HG03571 (cell line): ENCODE data around the gene CRAMP1.

Source experiments
- ATAC-seq: cut with Tn5 transposase; IDR thresholded peaks from one replicate; pipeline ENCODE4 v1.9.1; 2021; ENCODE audit not compliant: unreplicated experiment

Gene CRAMP1

DNA sequence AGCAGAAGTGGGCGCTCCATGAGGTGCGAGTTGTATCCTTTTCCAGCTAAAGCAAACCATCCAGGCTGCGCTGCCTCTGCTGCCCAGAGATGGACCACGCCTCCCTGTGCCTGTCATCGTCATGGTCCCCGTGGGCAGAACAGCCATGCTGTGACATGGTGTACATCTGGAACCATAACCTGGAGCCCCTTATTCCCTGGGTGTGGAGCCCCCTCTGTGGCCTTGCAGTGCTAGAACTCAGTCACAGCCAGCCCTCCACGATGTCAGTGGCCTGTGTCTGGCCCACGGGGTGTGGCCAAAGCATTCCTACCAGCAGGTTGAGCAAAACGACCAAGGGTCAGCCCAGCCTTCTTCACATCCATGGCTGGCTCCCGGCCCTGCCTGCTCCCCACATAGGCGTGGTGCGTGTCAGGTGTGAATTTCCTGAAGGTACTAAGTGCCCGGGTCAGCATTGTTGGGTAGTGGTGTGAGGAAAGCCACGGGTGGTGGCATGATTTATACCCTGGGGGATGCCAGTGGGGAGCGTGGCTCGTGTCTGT lies 43.2 kb downstream of the CRAMP1 start:
- ATAC-seq, result no peak

DNA sequence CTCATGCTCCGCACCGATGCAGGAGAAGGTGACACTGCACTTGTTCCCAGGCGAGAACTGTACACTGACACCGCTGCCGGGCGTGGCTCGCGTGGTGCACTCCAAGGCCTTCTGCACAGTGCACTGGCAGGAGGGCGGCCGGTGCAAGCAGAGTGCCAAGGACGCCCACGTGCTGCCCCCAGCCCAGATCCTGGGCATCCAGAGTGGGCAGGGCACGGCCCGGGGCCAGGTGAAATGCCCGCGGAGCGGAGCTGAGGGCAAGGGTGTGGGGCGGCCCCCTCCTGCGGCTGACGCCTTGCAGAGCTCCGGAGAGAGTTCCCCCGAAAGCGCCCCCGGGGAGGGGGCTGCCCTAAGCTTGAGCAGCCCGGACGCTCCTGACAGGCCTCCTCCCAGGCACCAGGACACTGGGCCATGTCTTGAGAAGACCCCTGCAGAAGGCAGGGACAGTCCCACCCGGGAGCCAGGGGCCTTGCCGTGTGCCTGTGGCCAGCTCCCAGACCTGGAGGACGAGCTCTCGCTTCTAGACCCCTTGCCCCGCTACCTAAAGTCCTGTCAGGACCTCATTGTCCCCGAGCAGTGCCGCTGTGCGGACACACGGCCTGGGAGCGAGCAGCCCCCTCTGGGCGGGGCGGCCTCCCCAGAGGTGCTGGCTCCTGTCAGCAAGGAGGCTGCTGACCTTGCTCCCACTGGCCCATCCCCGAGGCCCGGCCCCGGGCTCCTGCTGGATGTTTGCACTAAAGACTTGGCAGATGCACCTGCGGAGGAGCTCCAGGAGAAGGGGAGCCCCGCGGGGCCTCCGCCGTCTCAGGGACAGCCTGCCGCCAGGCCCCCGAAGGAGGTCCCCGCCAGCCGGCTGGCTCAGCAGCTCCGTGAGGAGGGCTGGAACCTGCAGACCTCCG lies 44.0 kb downstream of the CRAMP1 start:
- ATAC-seq, result no peak

DNA sequence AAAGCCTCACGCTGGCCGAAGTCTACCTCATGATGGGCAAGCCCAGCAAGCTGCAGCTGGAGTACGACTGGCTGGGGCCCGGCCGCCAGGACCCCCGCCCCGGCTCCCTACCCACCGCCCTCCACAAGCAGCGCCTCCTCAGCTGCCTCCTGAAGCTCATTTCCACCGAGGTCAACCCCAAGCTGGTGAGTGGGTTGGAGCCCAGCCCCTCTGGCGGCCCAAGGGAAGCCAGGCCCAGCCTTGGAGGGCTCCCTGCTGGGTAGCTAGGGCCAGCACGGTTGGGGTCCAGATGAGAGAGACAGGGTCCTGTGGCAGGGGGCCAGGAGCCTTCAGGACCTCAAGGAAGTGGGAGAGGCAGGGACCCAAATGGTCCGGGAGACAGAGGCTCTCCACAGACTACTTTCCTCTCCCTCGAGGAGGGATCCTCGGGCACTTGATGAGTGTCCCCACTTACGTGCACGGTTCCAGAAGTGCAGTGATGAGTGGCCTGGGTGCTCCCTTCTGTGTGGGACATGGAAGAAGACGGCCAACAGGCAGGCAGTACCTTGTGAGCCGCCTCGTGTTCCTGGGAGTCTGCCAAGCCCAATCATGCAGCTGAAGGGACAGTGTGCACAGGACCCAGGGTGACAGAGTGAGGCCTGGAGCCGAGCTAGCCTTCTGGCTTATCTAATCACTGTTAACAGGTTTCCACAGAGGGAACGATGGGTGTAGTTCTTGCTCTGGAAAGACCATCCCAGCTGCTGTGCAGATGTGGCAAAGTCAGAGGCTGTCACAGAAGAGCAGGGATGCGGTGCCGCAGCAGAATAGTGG lies 44.9 kb downstream of the CRAMP1 start:
- ATAC-seq, result no peak

DNA sequence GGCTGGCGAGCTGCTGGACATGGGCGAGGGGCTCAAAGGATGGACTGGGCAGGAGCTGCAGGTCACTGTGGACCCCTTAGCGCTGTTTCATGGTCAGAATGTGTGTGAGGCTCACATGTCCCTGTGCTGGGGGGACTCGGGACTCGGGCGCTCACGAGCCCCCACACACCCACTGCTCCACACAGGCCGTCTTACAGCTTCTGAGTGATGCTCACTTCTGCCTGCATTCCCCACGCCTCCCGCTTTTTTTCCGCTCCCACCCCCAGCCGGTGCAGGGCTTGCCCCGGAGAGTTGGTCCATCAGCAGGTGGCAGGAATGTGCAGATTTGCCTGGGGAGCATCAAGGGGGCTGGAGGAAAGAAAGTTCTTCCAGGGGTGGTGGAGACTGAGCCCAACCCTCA lies 45.7 kb downstream of the CRAMP1 start:
- no peak for ATAC-seq

DNA sequence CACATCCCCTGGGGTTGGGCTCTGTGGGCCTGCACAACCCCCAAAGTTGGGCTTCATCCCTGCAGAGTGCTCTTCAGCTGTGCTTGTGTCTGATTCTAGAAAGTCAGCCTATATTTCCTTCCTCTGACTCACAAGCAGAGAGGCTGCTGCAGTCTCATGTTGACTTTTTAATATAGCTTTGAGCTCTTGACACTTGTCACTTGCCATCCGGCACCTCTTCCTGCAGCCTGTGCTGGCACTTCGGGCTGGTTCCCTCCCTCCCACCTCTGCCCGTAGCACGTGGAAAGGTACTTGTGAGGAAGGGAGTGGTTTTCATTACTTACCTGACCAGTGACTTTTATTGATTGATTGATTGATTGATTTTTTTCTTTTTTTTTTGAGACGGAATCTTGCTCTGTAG lies 46.9 kb downstream of the CRAMP1 start:
- ATAC-seq, result no peak

DNA sequence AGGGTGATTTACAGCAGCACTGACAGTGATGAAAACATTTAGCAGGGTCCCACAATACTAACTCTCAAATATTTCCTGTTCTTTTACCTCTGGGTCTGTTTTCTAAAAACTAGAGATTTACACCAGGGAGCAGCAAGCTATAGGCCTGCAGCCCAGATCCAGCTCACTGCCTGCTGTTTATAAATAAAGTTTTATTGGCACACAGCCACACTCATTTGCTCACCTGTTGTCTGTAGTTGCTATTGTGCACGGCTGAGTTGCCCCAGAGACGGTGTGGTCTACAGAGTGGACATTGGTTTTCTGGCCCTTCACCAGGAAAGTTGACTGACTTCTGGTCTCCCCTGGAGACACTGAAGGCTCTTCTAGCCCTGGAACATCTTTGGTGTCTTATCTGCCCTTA lies 49.7 kb downstream of the CRAMP1 start:
- no peak for ATAC-seq

DNA sequence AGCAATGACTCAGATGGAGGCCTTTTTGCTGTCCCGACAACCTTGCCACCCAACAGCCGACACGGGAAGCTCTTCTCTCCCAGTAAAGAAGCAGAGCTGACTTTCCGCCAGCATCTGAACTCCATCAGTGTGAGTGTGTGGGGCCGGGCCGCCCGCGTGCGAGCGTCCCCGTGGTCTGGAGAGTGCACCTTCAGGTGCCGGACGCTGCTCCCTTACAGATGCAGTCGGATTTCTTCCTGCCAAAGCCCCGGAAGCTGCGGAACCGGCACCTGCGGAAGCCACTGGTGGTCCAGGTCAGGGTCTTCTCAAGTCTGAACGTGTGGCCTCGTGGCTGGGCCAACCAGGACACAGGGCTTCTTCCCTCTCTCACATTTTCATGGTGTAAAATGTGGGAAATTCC lies 50.4 kb downstream of the CRAMP1 start:
- no peak for ATAC-seq

DNA sequence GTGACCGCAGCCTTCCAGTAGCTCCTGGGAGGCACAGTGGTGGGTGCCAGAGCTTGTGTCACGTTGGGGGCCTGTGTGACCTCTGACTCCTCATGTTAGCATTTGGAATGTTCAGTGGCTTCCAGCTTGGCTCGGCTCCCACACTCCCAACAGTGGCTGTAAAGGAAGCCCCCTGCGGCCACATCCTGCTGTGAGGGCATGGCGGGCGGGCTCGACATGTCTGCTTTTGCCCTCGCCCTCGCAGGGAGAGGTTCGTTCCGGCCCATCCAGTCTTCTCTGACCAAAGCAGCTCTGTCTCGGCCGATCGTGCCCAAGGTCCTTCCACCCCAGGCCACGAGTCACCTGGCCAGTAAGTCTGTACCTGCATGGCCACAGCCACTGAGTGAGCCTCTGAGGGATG lies 53.7 kb downstream of the CRAMP1 start:
- no peak for ATAC-seq

DNA sequence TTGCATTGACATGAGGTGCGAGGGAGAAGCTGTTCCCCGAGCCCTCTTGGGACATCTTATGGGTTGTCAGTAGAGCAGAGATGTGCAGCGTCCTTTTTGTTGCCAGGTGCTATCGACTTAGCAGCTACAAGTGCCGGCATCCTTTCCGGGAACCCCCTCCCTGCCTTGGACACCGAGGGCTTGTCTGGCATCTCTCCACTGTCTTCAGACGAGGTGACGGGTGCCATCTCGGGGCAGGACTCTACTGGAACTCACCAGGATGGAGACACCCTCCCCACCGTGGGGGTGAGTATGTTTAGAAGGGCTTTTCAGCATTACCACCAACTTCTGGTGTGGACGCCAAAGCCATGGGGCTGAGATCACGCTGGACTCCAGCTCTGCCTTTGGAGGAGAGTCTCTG lies 54.2 kb downstream of the CRAMP1 start:
- ATAC-seq, result no peak

DNA sequence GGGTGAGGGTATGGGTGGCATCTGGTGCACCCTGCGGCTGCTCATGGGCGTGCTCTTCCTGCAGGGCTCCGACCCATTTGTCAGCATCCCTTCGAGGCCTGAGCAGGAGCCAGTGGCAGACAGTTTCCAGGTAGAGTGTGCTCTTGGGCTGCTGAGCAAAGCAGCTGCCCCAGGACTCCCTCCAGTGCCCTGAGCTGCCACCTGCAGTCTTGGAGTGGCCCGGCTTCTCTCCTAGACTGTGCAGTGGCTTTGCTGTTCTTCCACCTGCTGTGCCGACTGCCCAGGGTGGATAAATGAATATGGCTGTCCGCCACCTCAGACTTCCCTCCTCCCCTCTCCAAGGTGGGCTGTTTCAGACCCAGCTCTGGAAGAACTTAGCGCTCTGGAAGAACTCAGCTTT lies 55.1 kb downstream of the CRAMP1 start:
- no peak for ATAC-seq

DNA sequence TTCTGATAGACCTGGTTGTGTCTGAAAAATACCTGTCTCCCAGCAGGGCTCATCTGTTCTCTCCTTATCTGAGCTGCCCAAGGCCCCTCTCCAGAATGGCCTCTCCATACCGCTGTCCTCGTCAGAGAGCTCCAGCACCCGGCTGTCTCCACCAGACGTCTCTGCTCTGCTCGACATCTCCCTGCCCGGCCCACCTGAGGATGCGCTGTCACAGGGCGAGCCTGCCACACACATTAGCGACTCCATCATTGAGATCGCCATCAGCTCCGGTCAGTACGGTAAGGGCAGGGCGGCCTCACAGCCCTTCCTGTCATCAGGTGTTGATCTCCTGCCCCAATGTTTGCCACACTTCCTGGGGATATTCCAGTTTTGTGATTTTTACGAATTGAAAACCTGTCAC lies 55.8 kb downstream of the CRAMP1 start:
- ATAC-seq, result no peak

DNA sequence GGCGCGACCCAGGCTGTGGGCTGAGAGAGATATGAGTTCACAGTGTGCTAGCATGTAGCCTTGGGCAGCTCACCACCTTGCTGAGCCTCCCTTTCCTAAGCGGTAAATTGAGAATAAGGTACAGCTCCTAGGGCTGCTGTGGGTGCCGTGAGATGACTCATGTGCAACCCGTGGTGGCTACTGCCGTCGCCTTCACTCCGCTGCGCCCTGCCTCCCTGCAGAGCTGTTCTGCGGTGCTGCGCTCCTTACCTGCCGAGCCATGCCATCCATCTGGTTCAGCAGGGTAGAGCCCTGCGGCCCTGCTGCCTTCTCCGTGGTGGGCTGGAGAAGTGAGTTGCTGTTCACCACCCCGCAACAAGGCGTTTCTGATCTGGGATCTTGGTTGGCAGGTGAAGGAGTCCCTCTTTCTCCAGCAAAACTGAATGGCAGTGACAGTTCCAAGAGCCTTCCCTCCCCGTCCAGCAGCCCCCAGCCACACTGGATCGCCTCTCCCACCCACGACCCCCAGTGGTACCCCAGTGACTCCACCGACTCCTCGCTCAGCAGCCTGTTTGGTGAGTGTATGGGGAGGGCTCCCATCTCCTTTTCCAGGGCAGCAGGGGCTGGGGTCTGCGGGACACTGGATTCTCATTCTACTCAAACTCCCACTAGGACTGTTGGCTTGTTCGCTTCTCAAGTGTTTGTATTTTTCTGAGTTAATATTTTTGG lies 56.6 kb downstream of the CRAMP1 start:
- ATAC-seq, result no peak

DNA sequence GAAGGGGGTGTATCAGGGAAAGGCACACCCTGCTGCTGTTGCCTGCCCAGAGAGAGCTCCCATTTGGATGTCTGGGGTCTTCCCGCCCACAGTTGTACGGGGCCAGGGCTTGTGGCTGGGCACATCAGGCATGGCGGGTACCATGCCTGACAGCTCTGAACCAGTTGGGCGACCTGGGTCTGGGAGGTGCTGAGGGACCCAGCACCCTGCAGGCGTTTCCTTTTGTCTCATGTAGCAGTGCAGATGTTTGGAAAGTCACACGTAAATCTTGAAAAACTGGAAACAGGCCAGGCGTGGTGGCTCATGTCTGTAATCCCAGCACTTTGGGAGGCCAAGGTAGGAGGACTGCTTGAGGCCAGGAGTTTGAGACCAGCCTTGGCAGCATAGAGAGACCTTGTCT lies 57.5 kb downstream of the CRAMP1 start:
- ATAC-seq, result no peak

DNA sequence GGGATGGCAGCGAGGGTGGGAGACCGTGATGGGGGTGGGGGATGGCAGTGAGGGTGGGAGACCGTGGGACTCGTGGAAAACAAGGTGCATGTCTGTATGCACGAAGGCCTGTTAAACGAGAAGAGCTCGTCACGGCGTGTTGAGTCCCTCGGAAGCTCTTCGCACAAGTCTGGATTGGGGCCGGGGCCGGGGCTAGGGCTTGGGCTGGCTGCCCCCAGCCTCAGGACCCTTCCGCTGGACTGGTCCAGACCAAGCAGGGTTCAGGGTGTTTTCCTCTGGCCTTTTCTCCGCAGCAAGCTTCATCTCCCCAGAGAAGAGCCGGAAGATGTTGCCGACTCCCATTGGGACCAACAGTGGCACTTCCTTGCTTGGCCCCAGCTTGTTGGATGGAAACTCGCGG lies 58.2 kb downstream of the CRAMP1 start:
- no peak for ATAC-seq

DNA sequence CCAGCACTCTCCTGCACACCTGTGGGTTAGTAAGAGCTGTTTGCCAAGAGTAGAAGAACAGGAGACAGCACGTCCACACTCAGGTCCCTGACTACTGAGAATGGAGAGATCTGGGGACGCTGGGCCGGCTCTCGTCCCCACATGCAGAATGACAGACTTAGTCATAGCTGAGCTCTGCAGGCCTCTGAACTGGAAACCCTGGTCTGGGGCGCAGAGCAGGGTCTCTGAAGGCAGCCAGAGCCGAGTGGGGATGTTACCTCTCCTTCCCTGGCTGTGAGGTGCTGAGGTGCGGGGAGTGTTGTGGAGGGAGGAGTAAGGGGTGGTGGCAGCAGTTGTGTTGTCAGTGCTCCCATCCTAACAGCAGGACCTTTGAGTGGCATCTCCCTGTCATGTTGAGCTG lies 58.7 kb downstream of the CRAMP1 start:
- no peak for ATAC-seq

DNA sequence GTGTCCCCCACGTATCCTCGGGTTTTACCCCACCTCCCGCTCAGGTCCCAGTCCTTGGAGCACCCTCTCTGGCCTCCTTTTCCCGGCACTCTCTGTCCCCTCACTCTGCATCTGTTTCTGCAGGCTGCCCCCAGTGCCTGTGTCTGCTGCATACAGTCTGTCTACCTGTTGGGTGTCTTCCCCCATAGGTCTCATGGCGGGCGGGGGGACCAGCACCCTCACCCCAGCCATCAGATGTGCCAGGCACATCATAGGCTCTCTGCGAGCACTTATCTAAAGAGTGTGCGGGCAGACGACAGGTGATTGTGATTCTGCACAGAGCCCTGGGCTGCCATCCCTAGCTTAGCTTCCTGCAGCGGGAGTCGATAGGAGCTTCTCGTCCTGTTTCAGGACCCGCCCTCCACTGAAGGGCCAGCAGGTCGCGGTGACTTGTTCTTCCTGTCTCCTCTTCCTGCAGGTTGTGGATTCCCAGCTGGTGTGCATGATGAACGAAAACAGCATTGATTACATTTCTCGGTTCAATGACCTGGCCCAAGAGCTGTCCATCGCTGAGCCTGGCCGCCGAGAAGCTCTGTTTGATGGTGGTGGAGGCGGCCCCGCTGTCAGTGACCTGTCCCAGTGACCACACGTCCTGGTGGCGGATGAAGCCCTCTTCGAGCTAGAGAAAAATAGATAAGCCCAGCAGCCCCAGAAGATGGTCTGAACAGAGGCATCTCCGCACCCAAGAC lies 61.4 kb downstream of the CRAMP1 start:
- no peak for ATAC-seq

DNA sequence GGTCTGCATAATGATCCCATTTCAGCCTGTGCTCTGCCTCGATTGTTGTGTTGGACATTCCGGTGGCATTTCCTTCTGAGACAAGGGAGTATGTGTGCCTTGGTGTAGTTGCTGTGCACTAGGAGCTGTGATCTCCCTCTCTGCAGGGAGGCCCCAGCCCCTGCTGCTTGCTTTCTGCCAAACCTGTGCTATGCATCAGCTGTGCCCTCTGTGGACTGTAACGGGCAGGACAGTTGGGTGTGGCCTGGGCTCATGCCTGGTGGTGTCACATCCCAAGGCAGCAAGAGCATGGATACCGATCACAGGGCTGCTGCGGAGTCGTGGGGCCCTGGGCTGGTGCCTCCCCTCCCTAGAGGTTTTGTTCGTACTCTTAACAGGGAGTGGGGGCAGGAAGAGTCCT lies 62.1 kb downstream of the CRAMP1 start:
- no peak for ATAC-seq

DNA sequence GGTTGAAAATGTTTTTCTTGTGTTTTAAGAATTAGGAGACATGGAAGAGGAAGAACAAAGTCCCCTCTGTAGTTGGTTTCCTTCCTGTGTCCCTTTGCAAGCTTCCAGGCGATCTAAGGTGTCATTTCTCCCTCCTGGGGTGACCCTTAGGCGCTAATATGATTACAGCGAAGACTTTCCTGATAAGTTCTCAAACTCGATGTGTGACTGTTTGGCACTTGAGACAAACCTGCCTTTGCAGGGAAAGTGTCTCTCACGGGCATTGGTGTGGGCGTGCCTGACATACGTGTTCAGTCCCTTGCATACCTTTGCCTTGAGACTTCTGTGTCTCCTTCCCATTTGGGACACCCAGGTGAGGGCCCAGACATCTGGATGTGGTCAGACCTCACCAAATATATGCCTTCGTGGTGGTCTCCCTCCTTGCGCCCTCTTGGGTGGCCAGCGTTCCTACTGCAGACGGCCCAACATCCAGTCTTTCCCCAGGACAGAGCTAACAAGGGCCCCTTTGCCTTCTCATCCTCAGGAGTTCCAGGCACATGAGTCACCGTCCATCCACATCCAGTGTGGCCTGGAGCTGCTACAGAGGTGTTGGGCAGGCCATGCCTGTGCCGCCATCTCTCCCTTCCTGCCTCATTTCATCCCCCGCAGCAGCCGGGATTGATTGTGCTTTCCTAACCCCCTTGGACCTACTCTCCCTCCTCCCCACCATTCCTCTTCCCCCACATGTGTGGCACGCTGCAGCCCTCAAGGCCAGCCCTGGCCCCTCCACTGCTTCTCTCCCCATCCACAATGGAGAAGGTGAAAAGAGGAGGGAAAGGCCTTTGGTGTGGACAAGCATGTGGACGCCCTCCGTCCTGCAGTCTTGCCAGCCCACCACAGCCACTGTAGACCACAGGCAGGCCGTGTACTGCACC lies 62.8 kb downstream of the CRAMP1 start:
- no peak for ATAC-seq

DNA sequence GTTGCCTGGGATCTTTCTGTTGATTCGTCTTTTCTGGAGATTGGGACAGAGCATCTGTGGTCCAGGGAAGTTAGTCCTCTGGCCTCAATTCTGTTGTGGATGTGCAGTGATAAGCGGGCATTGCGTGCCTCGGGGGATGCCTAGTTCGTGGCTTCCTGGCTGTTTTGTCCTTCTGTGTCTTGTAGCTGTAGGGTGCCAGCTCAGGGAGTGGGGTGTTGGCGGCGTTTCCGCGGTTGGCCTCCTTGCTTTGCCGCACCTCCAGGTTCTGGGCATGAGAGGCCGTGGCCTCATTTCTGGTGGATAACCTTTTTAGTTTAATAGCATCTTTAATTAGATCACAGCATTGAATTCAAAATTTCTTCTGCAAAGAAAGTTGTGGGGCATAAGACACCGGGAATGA lies 64.5 kb downstream of the CRAMP1 start:
- ATAC-seq, result no peak

DNA sequence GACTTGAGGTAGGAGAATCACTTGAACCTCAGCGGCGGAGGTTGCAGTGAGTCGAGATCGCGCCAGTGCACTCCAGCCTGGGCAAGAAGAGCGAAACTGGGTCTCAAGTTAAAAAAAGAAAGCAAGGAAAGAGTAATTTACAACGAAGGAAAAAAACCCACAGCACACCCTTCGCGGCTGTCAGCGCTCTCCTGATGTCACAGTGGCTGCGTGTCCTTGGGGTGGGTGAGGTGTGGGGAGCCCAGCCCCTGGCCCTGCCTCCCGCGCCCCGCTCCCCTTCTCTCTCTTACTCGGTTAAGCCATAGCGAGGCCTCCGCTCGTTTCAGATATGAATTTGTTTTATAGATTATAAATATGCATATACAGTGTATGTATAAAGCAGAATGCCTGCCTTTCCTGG lies 65.2 kb downstream of the CRAMP1 start:
- no peak for ATAC-seq
